Measurements from ENCODE around the gene OR10A4. TPM values are rescaled to one million over a fixed set of nuclear protein-coding genes. Genes with fewer than 3 reads are reported as not detected.
A peak's percentile ranks its signal among the peaks of the same experiment; 100 is the strongest.

The OR10A4 gene, protein sequence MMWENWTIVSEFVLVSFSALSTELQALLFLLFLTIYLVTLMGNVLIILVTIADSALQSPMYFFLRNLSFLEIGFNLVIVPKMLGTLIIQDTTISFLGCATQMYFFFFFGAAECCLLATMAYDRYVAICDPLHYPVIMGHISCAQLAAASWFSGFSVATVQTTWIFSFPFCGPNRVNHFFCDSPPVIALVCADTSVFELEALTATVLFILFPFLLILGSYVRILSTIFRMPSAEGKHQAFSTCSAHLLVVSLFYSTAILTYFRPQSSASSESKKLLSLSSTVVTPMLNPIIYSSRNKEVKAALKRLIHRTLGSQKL
- total RNA-seq (2012; rRNA removed) (not detected in 2 replicates), polyA plus RNA-seq (2012; rRNA removed) (not detected in 2 replicates), Bru-seq, nascent RNA (not detected), BruChase-seq, experiment 1, labeled RNA remaining after a 6-hour chase (not detected), BruChase-seq, experiment 2, labeled RNA remaining after a 2-hour chase (not detected)
- polyA plus RNA-seq (2012; cell fraction: cytosol; rRNA removed) = not detected in 2 replicates
- polyA plus RNA-seq (2012; cell fraction: nucleus; rRNA removed; ENCODE audit: low replicate concordance) = not detected in 2 replicates
- long read RNA-seq = 0 reads

DNA sequence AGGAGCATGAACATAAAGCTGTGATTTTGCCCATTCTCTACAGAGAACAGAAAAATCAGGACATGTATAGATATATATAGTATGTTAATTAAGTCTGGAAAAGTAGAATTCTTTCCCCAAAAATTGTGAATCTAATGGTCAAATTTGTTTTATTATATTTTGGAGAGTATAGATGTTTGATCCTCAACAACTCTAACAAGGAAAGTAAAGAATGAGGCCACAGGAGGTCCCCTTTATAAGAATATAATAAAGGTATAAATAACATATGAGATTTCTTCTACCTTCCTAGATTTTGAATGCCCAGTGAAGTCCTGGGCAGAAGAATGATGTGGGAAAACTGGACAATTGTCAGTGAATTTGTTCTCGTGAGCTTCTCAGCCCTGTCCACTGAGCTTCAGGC, at the start of gene OR10A4:
Gene OR10A4 (plus strand): TSS at position 301 of the 400 bp plus-strand sequence. CDS start 23 bp downstream, at position 324.
- Histone ChIP-seq H3K4me1 (ENCODE audit: control insufficient read depth, insufficient read depth, low read length) (no peaks in the 10 kb centered on the region), H3K36me3 (ENCODE audit: control insufficient read depth, insufficient read depth, low read length) (no peaks in the 10 kb centered on the region), H2BK15ac (ENCODE audit: low read depth, low read length) (no peak within 1 kb of the TSS), H2AK9ac (replicated peaks; ENCODE audit: low read depth, low read length, poor library complexity) (no peak within 1 kb of the TSS), H4K20me1 (ENCODE audit: insufficient read depth, low read length) (no peaks in the 10 kb centered on the region), H3K27ac (ENCODE audit: insufficient read depth, low read length) (no peak within 1 kb of the TSS), H3K79me1 (ENCODE audit: low read depth in 1 of 2, low read length in 2 of 2) (no peaks in the 10 kb centered on the region), H2BK5ac (ENCODE audit: low read depth, low read length, poor library complexity, severe bottlenecking) (no peak within 1 kb of the TSS), H3K23ac (ENCODE audit: low read depth, low read length) (no peak within 1 kb of the TSS), H2AK5ac (ENCODE audit: low read depth, low read length) (no peak within 1 kb of the TSS), H3K9me3 (ENCODE audit: control insufficient read depth, insufficient read depth, low read length) (peaks cover 3% of the 10 kb centered on the region; the same call in 1 of the 2 replicates), H3K27me3 (ENCODE audit: control insufficient read depth, insufficient read depth, low read length) (no peaks in the 10 kb centered on the region), H3K4me3 (ENCODE audit: insufficient read depth, low read depth, low read length) (no peak within 1 kb of the TSS), H3K14ac (replicated peaks; ENCODE audit: low read depth, low read length) (no peak within 1 kb of the TSS), H3K9ac (ENCODE audit: low read depth, low read length) (no peak within 1 kb of the TSS), H2BK120ac (ENCODE audit: low read depth, low read length) (no peak within 1 kb of the TSS), H3K9me1 (ENCODE audit: insufficient read depth, low read length) (no peaks in the 10 kb centered on the region), H3K56ac (ENCODE audit: extremely low read depth, insufficient read depth, low read length) (no peak within 1 kb of the TSS), H4K91ac (ENCODE audit: insufficient read depth, low read depth, low read length) (no peak within 1 kb of the TSS), H4K8ac (ENCODE audit: low read depth in 2 of 2, low read length in 2 of 2) (no peak within 1 kb of the TSS), H3K18ac (ENCODE audit: low read depth, low read length) (no peak within 1 kb of the TSS), H3K4me2 (ENCODE audit: low read depth, low read length) (no peak within 1 kb of the TSS), H3K4ac (ENCODE audit: low read depth, low read length) (no peak within 1 kb of the TSS), H2BK20ac (ENCODE audit: low read depth, low read length) (no peak within 1 kb of the TSS), H2AFZ (replicated peaks; ENCODE audit: low read length, poor library complexity) (peak within 1 kb of the TSS; percentile 32), H4K5ac (ENCODE audit: low read depth, low read length) (no peak within 1 kb of the TSS)
- BruUV-seq (replicated peaks) = no TSS peak
- ATAC-seq (ENCODE audit: low read depth) (no peak), DNase-seq (no peak)
- WGBS, 2 experiments (ENCODE audit: extremely low coverage in 2 of 2, insufficient read length in 1 of 2) = no CpG with 5 or more reads among the region's 1 CpG
- in situ Hi-C loops (cut with MboI; ENCODE audit: low sequenced_read_pairs) (no loop called here), dilution Hi-C loops (cut with HindIII; ENCODE audit: low sequenced_read_pairs, unreplicated experiment) (no loop called here), intact Hi-C loops (cut with micrococcal nuclease) (no loop called here)
- POLR2A ChIA-PET (ENCODE audit: unreplicated experiment) = no interaction called here
- CTCF ChIA-PET = no interaction called here
- TF ChIP-seq RAD21 (IDR thresholded peaks at IDR 0.05; ENCODE audit: low read length) (no peak), BHLHE40 (IDR thresholded peaks at IDR 0.05; ENCODE audit: low read depth, low read length) (no peak)

All from IMR-90 (cell line).